ENCODE data around the gene KCNIP4.

The KCNIP4 gene

GRCh38 chr4:21046141-21046540 lies 902.4 kb downstream of the KCNIP4 start:
- no peak for DNase-seq (ENCODE audit: low spot score)

- DNase-seq (ENCODE audit: low spot score) = no peak
These were observed 903.5 kb downstream of the KCNIP4 start for GRCh38 chr4:21045119-21045518.

- DNase-seq (ENCODE audit: low spot score) = no peak
These were observed 906.9 kb downstream of the KCNIP4 start for GRCh38 chr4:21041708-21042107.

GRCh38 chr4:21034728-21035127 lies 913.8 kb downstream of the KCNIP4 start:
- no peak for DNase-seq (ENCODE audit: low spot score)

GRCh38 chr4:21032089-21032645 lies 916.4 kb downstream of the KCNIP4 start:
- DNase-seq (ENCODE audit: low spot score) = no peak

GRCh38 chr4:21018817-21019216 lies 929.8 kb downstream of the KCNIP4 start:
- DNase-seq (ENCODE audit: low spot score) = no peak

GRCh38 chr4:21013501-21013900 lies 935.1 kb downstream of the KCNIP4 start:
- peak; percentile 19 for DNase-seq (ENCODE audit: low spot score)

- DNase-seq (ENCODE audit: low spot score) = no peak
These were observed 935.7 kb downstream of the KCNIP4 start for GRCh38 chr4:21012851-21013331.

GRCh38 chr4:21011106-21011505 lies 937.5 kb downstream of the KCNIP4 start:
- DNase-seq (ENCODE audit: low spot score) = no peak

- DNase-seq (ENCODE audit: low spot score) = no peak
These were observed 938.6 kb downstream of the KCNIP4 start for GRCh38 chr4:21009956-21010355.

- no peak for DNase-seq (ENCODE audit: low spot score)
These were observed 942.9 kb downstream of the KCNIP4 start for GRCh38 chr4:21005647-21006046.

GRCh38 chr4:21002976-21003375 lies 945.6 kb downstream of the KCNIP4 start:
- DNase-seq (ENCODE audit: low spot score) = no peak

GRCh38 chr4:21002286-21002685 lies 946.3 kb downstream of the KCNIP4 start:
- DNase-seq (ENCODE audit: low spot score) = no peak

- DNase-seq (ENCODE audit: low spot score) = no peak
These were observed 947.1 kb downstream of the KCNIP4 start for GRCh38 chr4:21001490-21001889.

GRCh38 chr4:20997886-20998285 lies 950.7 kb downstream of the KCNIP4 start:
- DNase-seq (ENCODE audit: low spot score) = no peak

GRCh38 chr4:20995610-20996009 lies 953.0 kb downstream of the KCNIP4 start:
- DNase-seq (ENCODE audit: low spot score) = no peak

GRCh38 chr4:20995015-20995414 lies 953.6 kb downstream of the KCNIP4 start:
- no peak for DNase-seq (ENCODE audit: low spot score)

- DNase-seq (ENCODE audit: low spot score) = no peak
These were observed 956.6 kb downstream of the KCNIP4 start for GRCh38 chr4:20992002-20992401.

- no peak for DNase-seq (ENCODE audit: low spot score)
These were observed 961.4 kb downstream of the KCNIP4 start for GRCh38 chr4:20987191-20987590.

- no peak for DNase-seq (ENCODE audit: low spot score)
These were observed 964.1 kb downstream of the KCNIP4 start for GRCh38 chr4:20984576-20984836.

- DNase-seq (ENCODE audit: low spot score) = no peak
These were observed 964.6 kb downstream of the KCNIP4 start for GRCh38 chr4:20983763-20984575.

- DNase-seq (ENCODE audit: low spot score) = no peak
These were observed 966.0 kb downstream of the KCNIP4 start for GRCh38 chr4:20982544-20982943.

GRCh38 chr4:20960291-20960690 lies 988.3 kb downstream of the KCNIP4 start:
- no peak for DNase-seq (ENCODE audit: low spot score)

GRCh38 chr4:20954541-20954940 lies 994.0 kb downstream of the KCNIP4 start:
- no peak for DNase-seq (ENCODE audit: low spot score)

Data from COLO829 (cell line).